Upper lobe of left lung (tissue), 4 donors: ENCODE results near the gene KIAA1549.

Source experiments
- EP300 ChIP-seq, 4 donors: sonication (generic); formaldehyde crosslinking; IDR thresholded peaks; one replicate each; pipeline ENCODE4 v1.5.1; 2017; ENCODE audit warnings: antibody characterized with exemption in 4 of 4, control low read depth in 2 of 4
- POLR2A ChIP-seq, 4 donors: fragments of 450-650 bp; IDR thresholded peaks; one replicate each; pipeline ENCODE4 v1.5.1; 2016 to 2017; ENCODE audit warnings: antibody characterized with exemption in 4 of 4, mild to moderate bottlenecking in 2 of 4
- POLR2AphosphoS5 ChIP-seq, 2 donors: sonication (generic); formaldehyde crosslinking; IDR thresholded peaks; one replicate each; pipeline ENCODE4 v1.5.1; 2017; ENCODE audit warnings: antibody characterized with exemption in 2 of 2
- TF ChIP-seq, protein P1 (sequence below), 6 experiments: fragments of 450-650 bp in 4 of 6; fragments of 200-600 bp in 2 of 6; sonication (generic) in 2 of 6; IDR thresholded peaks; one replicate each; pipeline ENCODE4 v1.5.1; 2016 to 2019; ENCODE audit warnings: antibody characterized with exemption in 6 of 6

DNA sequence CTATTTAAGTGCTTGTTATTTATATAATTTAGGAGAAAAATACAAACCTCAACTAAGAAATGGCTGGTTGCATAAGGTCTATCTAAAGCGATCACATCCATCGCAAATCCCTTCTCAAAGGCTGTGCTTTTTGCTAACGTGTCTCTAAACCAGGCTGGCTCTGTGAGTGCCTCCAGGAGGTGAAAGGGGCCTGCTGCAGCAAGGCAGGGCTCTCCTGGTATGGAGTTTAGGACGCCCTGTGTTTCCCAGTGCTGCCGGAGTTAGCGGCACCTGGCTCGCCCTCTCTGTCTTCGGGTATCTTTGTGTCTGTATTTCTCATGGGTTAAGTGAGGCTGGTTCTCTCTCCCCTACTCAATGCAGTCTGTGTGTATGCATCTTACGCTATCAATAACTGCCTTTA, 114.8 kb downstream of the KIAA1549 start:
- no peak for TF ChIP-seq POLR2A (IDR thresholded peaks at IDR 0.05)
- TF ChIP-seq, protein P1, sequence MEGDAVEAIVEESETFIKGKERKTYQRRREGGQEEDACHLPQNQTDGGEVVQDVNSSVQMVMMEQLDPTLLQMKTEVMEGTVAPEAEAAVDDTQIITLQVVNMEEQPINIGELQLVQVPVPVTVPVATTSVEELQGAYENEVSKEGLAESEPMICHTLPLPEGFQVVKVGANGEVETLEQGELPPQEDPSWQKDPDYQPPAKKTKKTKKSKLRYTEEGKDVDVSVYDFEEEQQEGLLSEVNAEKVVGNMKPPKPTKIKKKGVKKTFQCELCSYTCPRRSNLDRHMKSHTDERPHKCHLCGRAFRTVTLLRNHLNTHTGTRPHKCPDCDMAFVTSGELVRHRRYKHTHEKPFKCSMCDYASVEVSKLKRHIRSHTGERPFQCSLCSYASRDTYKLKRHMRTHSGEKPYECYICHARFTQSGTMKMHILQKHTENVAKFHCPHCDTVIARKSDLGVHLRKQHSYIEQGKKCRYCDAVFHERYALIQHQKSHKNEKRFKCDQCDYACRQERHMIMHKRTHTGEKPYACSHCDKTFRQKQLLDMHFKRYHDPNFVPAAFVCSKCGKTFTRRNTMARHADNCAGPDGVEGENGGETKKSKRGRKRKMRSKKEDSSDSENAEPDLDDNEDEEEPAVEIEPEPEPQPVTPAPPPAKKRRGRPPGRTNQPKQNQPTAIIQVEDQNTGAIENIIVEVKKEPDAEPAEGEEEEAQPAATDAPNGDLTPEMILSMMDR (IDR thresholded peaks at IDR 0.05), result no peak
- TF ChIP-seq POLR2AphosphoS5 (IDR thresholded peaks at IDR 0.05), result no peak
- no peak for TF ChIP-seq EP300 (IDR thresholded peaks at IDR 0.05)
